HL-60 (cell line): ENCODE data around the gene ROBO1.

Experiments
- GABPA ChIP-seq: IDR thresholded peaks from 2 replicates; pipeline ENCODE4 v1.6.1; 2012; ENCODE audit warnings: low read depth
- POLR2AphosphoS5 ChIP-seq: IDR thresholded peaks from 2 replicates; pipeline ENCODE4 v1.6.1; 2012; ENCODE audit warnings: low read depth
- TF ChIP-seq, protein P1 (sequence below): IDR thresholded peaks from one replicate; pipeline ENCODE4 v1.5.1; 2011; ENCODE audit warnings: low read length, control low read depth, inconsistent platforms; ENCODE audit not compliant: insufficient read depth

DNA sequence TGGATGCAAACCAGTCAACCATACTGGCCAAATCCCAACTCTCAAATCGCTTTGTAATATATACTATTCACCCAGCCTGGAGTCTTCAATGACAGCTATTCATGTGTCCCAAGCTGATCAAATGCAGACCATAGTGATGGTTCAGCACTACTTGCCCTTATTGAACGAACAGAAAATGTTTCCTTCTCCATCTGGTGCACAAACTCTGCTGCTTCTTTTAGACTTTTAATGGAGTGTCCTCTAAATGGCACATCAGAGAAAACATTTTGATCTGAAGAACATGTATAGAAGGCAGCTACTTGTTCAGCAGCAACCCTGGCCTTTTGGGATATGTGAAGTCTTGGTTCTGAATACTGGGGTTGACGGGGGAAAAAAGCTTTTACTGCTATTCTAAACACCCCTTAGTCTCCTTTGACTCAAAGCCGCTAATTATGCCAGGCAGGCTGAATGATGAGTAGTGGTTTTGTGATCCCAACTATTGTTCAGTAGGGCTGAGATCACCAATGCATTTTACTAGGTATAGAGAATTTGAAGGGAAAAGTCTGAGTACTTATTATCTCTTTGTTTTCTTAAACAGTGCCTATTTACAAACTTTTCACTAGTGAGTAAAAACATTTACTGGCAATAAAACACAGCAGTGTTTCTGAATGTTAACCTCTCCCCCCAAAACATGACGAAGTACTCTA lies 781.2 kb downstream of the ROBO1 start:
- TF ChIP-seq, protein P1, sequence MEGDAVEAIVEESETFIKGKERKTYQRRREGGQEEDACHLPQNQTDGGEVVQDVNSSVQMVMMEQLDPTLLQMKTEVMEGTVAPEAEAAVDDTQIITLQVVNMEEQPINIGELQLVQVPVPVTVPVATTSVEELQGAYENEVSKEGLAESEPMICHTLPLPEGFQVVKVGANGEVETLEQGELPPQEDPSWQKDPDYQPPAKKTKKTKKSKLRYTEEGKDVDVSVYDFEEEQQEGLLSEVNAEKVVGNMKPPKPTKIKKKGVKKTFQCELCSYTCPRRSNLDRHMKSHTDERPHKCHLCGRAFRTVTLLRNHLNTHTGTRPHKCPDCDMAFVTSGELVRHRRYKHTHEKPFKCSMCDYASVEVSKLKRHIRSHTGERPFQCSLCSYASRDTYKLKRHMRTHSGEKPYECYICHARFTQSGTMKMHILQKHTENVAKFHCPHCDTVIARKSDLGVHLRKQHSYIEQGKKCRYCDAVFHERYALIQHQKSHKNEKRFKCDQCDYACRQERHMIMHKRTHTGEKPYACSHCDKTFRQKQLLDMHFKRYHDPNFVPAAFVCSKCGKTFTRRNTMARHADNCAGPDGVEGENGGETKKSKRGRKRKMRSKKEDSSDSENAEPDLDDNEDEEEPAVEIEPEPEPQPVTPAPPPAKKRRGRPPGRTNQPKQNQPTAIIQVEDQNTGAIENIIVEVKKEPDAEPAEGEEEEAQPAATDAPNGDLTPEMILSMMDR: no peak
- TF ChIP-seq POLR2AphosphoS5: no peak
- TF ChIP-seq GABPA: no peak
